Lower leg skin (tissue), 4 donors: ENCODE measurements around the gene ICAM5. TPM values are rescaled to one million over a fixed set of nuclear protein-coding genes. Genes with fewer than 3 reads are reported as not detected.
A peak's percentile ranks its signal among the peaks of the same experiment; 100 is the strongest.

Experiments
- DNase-seq, 2 donors: peaks; one replicate each; pipeline ENCODE4 v3.0.0-alpha.2; 2019; ENCODE audit warnings: low spot score in 2 of 2
- H3K4me3 ChIP-seq: fragments of 200-600 bp; sonication (generic); 2 replicates; pipeline ENCODE4 v1.5.1; 2017; ENCODE audit warnings: mild to moderate bottlenecking, low read depth; ENCODE audit not compliant: poor library complexity, severe bottlenecking
- POLR2A ChIP-seq, 2 donors: fragments of 450-650 bp; IDR thresholded peaks; one replicate each; pipeline ENCODE4 v1.6.1; 2016 to 2017; ENCODE audit warnings: antibody characterized with exemption in 2 of 2, mild to moderate bottlenecking in 1 of 2, moderate library complexity in 1 of 2
- WGBS, 2 donors: methylation state at CpG; one replicate each; pipeline ENCODE4 v1.1.5; 2018; 5-methylcytosine and 5-hydroxymethylcytosine counted together
- intact Hi-C: fragments of 100-400 bp; cut with DNase I; formaldehyde crosslinking; loops from one replicate; pipeline ENCODE4 v1.15.0; 2023; ENCODE audit warnings: low total_unique reads
- total RNA-seq, 4 donors: library from RNA; depleted of rRNA; stranded (reverse); fragments of >200 nt; gene quantifications; one replicate each; pipeline ENCODE4 v1.1.0, GENCODE V29; 2016
- TF ChIP-seq, protein P1 (sequence below), 3 donors: fragments of 450-650 bp; IDR thresholded peaks; one replicate each; pipeline ENCODE4 v1.5.1; 2016; ENCODE audit warnings: antibody characterized with exemption in 3 of 3, mild to moderate bottlenecking in 3 of 3, moderate library complexity in 2 of 3

The ICAM5 gene
- total RNA-seq, 4 donors from 2014 or later = 0.13 to 0.20 TPM; not detected in 2

- 89 to 90% methylated on average over 9 of the region's 9 CpGs for WGBS, 2 donors
- TF ChIP-seq, protein P1, sequence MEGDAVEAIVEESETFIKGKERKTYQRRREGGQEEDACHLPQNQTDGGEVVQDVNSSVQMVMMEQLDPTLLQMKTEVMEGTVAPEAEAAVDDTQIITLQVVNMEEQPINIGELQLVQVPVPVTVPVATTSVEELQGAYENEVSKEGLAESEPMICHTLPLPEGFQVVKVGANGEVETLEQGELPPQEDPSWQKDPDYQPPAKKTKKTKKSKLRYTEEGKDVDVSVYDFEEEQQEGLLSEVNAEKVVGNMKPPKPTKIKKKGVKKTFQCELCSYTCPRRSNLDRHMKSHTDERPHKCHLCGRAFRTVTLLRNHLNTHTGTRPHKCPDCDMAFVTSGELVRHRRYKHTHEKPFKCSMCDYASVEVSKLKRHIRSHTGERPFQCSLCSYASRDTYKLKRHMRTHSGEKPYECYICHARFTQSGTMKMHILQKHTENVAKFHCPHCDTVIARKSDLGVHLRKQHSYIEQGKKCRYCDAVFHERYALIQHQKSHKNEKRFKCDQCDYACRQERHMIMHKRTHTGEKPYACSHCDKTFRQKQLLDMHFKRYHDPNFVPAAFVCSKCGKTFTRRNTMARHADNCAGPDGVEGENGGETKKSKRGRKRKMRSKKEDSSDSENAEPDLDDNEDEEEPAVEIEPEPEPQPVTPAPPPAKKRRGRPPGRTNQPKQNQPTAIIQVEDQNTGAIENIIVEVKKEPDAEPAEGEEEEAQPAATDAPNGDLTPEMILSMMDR (IDR thresholded peaks at IDR 0.05) = no peak
- TF ChIP-seq POLR2A (IDR thresholded peaks at IDR 0.05) = no peak
- intact Hi-C loops = loop anchor here (10.0 kb wide), 1 partner anchor 322 kb away; the partner anchor contains the start of gene OLFM2
- DNase-seq = no peak
- H3K4me3 ChIP-seq = no peak overlapping the region
These were observed 32.7 kb upstream of the ICAM5 start for GRCh38 chr19:10256970-10257615.

GRCh38 chr19:10258080-10258710, 31.6 kb upstream of the ICAM5 start:
- WGBS, 2 donors = 92 to 94% methylated on average over 16 to 18 of the region's 18 CpGs
- intact Hi-C loops = loop anchor here (10.0 kb wide), 1 partner anchor 323 kb away; the partner anchor contains the start of gene OLFM2
- no peak overlapping the region for H3K4me3 ChIP-seq
- TF ChIP-seq, protein P1 (IDR thresholded peaks at IDR 0.05) = no peak
- no peak for TF ChIP-seq POLR2A (IDR thresholded peaks at IDR 0.05)
- DNase-seq = no peak

DNA sequence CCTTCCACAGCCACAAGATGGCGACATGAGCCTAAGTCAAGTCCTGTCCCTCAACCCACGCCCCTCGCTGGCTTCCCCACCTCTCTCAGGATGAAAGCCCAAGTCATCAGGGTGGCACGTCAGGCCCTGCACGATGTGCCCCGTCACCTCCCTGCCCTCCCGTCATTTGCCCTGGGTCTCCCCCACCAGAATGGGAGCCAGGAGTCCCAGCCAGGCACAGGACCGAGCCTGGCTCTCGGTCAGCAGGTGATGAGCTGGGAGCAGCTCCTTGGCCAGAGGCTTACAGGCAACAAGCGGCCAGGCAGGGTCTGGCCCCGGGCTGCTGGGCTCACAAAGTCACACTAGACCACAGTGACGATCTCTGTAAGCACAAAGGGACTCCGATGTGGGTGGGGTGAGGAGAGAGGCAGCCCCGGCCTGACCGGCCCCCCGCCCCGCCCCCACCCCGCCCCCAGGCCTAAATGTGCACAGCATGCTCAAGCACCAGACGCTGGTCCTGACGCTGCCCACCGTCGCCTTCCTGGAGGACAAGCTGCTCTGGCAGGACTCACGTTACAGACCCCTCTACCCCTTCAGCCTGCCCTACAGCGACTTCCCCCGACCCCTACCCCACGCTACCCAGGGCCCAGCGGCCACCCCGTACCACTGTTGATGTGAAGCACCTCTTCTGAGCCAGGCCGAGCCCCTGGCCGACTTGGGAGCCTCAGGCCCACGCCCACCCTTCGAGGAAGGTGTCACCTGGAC, 30.4 kb upstream of the ICAM5 start:
- H3K4me3 ChIP-seq = no peak overlapping the region
- TF ChIP-seq POLR2A (IDR thresholded peaks at IDR 0.05) = no peak
- TF ChIP-seq, protein P1 (IDR thresholded peaks at IDR 0.05) = no peak
- intact Hi-C loops = loop anchor here (10.0 kb wide), 1 partner anchor 325 kb away; the partner anchor contains the start of gene OLFM2
- 45 to 61% methylated on average over 19 to 32 of the region's 32 CpGs for WGBS, 2 donors
- DNase-seq = peak; percentile 80 to 96

- 44 to 66% methylated on average over 8 of the region's 8 CpGs for WGBS, 2 donors
- intact Hi-C loops = no loop called here
- DNase-seq = no peak
- no peak overlapping the region for H3K4me3 ChIP-seq
- no peak for TF ChIP-seq POLR2A (IDR thresholded peaks at IDR 0.05)
These were observed 29.6 kb upstream of the ICAM5 start for GRCh38 chr19:10260141-10260584.

GRCh38 chr19:10262771-10263170, 27.0 kb upstream of the ICAM5 start:
- WGBS, 2 donors = 75% methylated on average over 7 of the region's 7 CpGs
- TF ChIP-seq, protein P1 (IDR thresholded peaks at IDR 0.05) = no peak
- intact Hi-C loops = no loop called here

DNA sequence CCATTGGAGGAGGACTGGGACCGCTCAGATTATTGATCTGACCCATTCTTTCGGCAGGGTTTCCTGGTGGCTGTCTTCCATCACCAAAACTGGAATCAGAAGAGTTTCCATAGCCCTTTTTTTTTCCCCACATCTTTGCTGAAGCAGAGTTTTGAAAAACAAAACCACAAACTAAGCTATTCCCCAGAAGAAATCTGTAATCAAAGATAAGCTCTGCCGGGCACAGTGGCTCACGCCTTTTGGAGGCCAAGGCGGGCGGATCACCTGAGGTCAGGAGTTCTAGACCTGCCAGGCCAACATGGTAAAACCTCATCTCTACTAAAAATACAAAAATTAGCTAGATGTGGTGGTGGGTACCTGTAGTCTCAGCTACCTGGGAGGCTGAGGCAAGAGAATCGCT, 23.0 kb upstream of the ICAM5 start:
- DNase-seq = no peak
- 85 to 88% methylated on average over 7 of the region's 7 CpGs for WGBS, 2 donors
- intact Hi-C loops = no loop called here
- TF ChIP-seq, protein P1 (IDR thresholded peaks at IDR 0.05) = no peak
- no peak for TF ChIP-seq POLR2A (IDR thresholded peaks at IDR 0.05)
- H3K4me3 ChIP-seq = no peak overlapping the region

More at GRCh38 chr19:10262771-10263170, 27.0 kb upstream of the ICAM5 start:
- H3K4me3 ChIP-seq = no peak overlapping the region
- no peak for DNase-seq
